ENCODE data around the gene RFTN1. TPM values are rescaled to one million over a fixed set of nuclear protein-coding genes. Genes with fewer than 3 reads are reported as not detected.

The RFTN1 gene
- total and polyA plus RNA-seq, 2 of the 8 experiments (the other 6 are each of a cell fraction or from before 2014, with no cell fraction given): 4.6 to 6.7 TPM

DNA sequence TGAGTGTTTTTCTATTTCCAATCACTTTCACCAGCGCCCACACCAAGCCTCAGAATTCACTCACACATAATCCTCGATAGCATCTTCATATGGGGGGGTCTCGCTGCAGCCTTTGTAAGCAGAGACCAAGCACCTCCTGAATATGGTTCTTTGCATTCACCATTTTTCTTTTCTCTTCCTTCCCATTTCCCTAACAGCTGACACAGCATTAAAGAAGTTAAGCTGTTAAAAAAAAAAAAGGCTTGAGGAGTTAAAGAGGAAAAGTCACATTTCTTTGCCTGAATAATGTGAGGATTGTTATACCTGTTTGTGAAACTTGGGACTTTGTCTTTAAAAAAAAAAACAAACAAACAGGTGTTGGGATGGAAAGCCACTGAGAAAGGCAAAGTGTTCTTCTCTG, 41.6 kb downstream of the RFTN1 start:
- H3K79me1 ChIP-seq (ENCODE audit: low read depth, low read length): no peaks in the 10 kb centered on the region
- H3K9ac ChIP-seq (replicated peaks in 1 of 4; ENCODE audit: extremely low read depth in 1 of 4, low read depth in 3 of 4, low read length in 3 of 4): no peak overlapping the region
- H2AK5ac ChIP-seq (ENCODE audit: low read depth, low read length): no peak overlapping the region
- no peak overlapping the region for H3K23ac ChIP-seq (ENCODE audit: insufficient read length)
- no peak overlapping the region for H3K4me2 ChIP-seq (ENCODE audit: insufficient read depth in 1 of 2, low read depth in 2 of 2, low read length in 2 of 2)
- H3K14ac ChIP-seq (ENCODE audit: insufficient read length): no peak overlapping the region
- H3K4me1 ChIP-seq (replicated peaks in 1 of 4; ENCODE audit: control insufficient read depth in 3 of 4, insufficient read depth in 4 of 4, low read length in 3 of 4): peaks cover 0 to 7% (median 3%) of the 10 kb centered on the region in 4 experiments; a peak in 3 of 7 replicates
- 76% methylated on average over 3 of the region's 3 CpGs; no CpG with 5 or more reads in 1 of the 2 experiments for WGBS, 2 experiments (ENCODE audit: extremely low coverage in 1 of 2, insufficient coverage in 1 of 2, insufficient read length in 1 of 2, insufficient replicate concordance in 2 of 2, low coverage in 1 of 2, low lambda C conversion rate in 2 of 2, missing lambda C conversion rate in 1 of 2)
- no peaks in the 10 kb centered on the region; a peak in 1 of 7 replicates for H3K27me3 ChIP-seq (replicated peaks in 1 of 4; ENCODE audit: control insufficient read depth in 3 of 4, extremely low read depth in 1 of 4, insufficient read depth in 3 of 4, low read length in 3 of 4)
- ChIA-PET CTCF (ENCODE audit: partially characterized antibody) (no interaction called here), POLR2A (ENCODE audit: partially characterized antibody) (no interaction called here)
- no peak overlapping the region for H2BK12ac ChIP-seq (ENCODE audit: low read depth, low read length)
- H3K36me3 ChIP-seq (ENCODE audit: control insufficient read depth in 2 of 4, insufficient read depth in 4 of 4, low read length in 3 of 4): no peaks in the 10 kb centered on the region
- no peak overlapping the region for H3K27ac ChIP-seq (ENCODE audit: low read depth, low read length)
- no peak overlapping the region for H3K18ac ChIP-seq (ENCODE audit: extremely low read depth, low read length)
- H4K8ac ChIP-seq (ENCODE audit: extremely low read depth, insufficient read depth, low read length): no peak overlapping the region
- H2AFZ ChIP-seq (ENCODE audit: low read length): no peak overlapping the region
- H3K79me2 ChIP-seq (ENCODE audit: control insufficient read depth in 1 of 2, insufficient read depth in 2 of 2, low read length in 2 of 2): no peaks in the 10 kb centered on the region
- no peak overlapping the region for H4K91ac ChIP-seq (replicated peaks; ENCODE audit: insufficient read length, low read length)
- H2BK5ac ChIP-seq (ENCODE audit: low read depth, low read length): no peak overlapping the region
- DNase-seq (ENCODE audit: low read depth in 1 of 2, low spot score in 2 of 2): no peak
- H2BK20ac ChIP-seq (ENCODE audit: low read length): no peak overlapping the region
- no peak overlapping the region for H3K4me3 ChIP-seq (ENCODE audit: extremely low read depth in 1 of 4, insufficient read depth in 2 of 4, low read depth in 3 of 4, low read length in 4 of 4)
- no peak overlapping the region for H3K4ac ChIP-seq (replicated peaks; ENCODE audit: insufficient read length, low read depth, low read length)
- no peaks in the 10 kb centered on the region for H3K23me2 ChIP-seq (ENCODE audit: low read depth, low read length)
- no peaks in the 10 kb centered on the region for H4K20me1 ChIP-seq (replicated peaks in 1 of 2; ENCODE audit: control insufficient read depth in 1 of 2, insufficient read depth in 2 of 2, low read length in 2 of 2)
- no peak for TF ChIP-seq POU5F1 (IDR thresholded peaks at IDR 0.05; ENCODE audit: low read depth, low read length)
- 0 out of 2 replicates have a peak, but pooled peaks have one; percentile 9 for TF ChIP-seq MAFK (IDR thresholded peaks at IDR 0.05; ENCODE audit: low read depth, low read length)
- no peaks in the 10 kb centered on the region for H3K9me3 ChIP-seq (ENCODE audit: insufficient read depth in 2 of 2, low read depth in 1 of 2, low read length in 1 of 2)
- H3K56ac ChIP-seq (replicated peaks; ENCODE audit: insufficient read length, low read depth, low read length): no peak overlapping the region
- no peak overlapping the region for H2BK120ac ChIP-seq (replicated peaks; ENCODE audit: low read depth, low read length)
- FAIRE-seq: no peak
- no peak overlapping the region for H2BK15ac ChIP-seq (ENCODE audit: low read length)
- H4K5ac ChIP-seq (ENCODE audit: insufficient read length, low read depth, low read length): no peak overlapping the region

All from H1 (cell line).